GM23338 (cell line): ENCODE measurements around the gene PTGR2. TPM values are rescaled to one million over a fixed set of nuclear protein-coding genes. Genes with fewer than 3 reads are reported as not detected.

ENCODE experiments used
- ATAC-seq: fragments of 200-7000 bp; cut with Tn5 transposase; 3 replicates; pipeline ENCODE4 v1.9.1; 2020
- DNase-seq: peaks from one replicate; pipeline ENCODE4 v3.0.0-alpha.2; 2015; ENCODE audit warnings: low spot score
- H2AFZ ChIP-seq: fragments of 200-600 bp; sonication (generic); 2 replicates; pipeline ENCODE4 v1.8.0; 2016; ENCODE audit warnings: antibody characterized with exemption, mild to moderate bottlenecking, moderate library complexity
- H3F3A ChIP-seq: fragments of 200-600 bp; sonication (generic); replicated peaks from 2 replicates; pipeline ENCODE4 v1.8.0; 2017; ENCODE audit warnings: antibody characterized with exemption, mixed run types, low read depth
- H3K27ac ChIP-seq: fragments of 200-600 bp; sonication (generic); 2 replicates; pipeline ENCODE4 v1.6.1; 2016; ENCODE audit warnings: low read depth
- H3K27me3 ChIP-seq: fragments of 200-600 bp; sonication (generic); 2 replicates; pipeline ENCODE4 v1.8.0; 2016; ENCODE audit warnings: mild to moderate bottlenecking, mixed run types, moderate library complexity; ENCODE audit not compliant: insufficient read depth
- H3K36me3 ChIP-seq: fragments of 200-600 bp; sonication (generic); 2 replicates; pipeline ENCODE4 v1.8.0; 2016; ENCODE audit warnings: mild to moderate bottlenecking; ENCODE audit not compliant: insufficient read depth
- H3K4me1 ChIP-seq: fragments of 200-600 bp; sonication (generic); 2 replicates; pipeline ENCODE4 v1.8.0; 2016; ENCODE audit warnings: mild to moderate bottlenecking, moderate library complexity; ENCODE audit not compliant: insufficient read depth
- H3K4me2 ChIP-seq: fragments of 200-600 bp; sonication (generic); 2 replicates; pipeline ENCODE4 v1.7.1; 2017; ENCODE audit warnings: mixed run types
- H3K4me3 ChIP-seq: fragments of 200-600 bp; sonication (generic); 2 replicates; pipeline ENCODE4 v1.6.1; 2016; ENCODE audit warnings: mixed run types
- H3K79me2 ChIP-seq: fragments of 200-600 bp; sonication (generic); replicated peaks from 2 replicates; pipeline ENCODE4 v1.8.0; 2017; ENCODE audit warnings: mild to moderate bottlenecking; ENCODE audit not compliant: insufficient read depth
- H3K9me2 ChIP-seq: fragments of 200-600 bp; sonication (generic); 2 replicates; pipeline ENCODE4 v1.8.0; 2017; ENCODE audit not compliant: insufficient read depth
- H4K20me1 ChIP-seq: fragments of 200-600 bp; sonication (generic); replicated peaks from 2 replicates; pipeline ENCODE4 v1.8.0; 2017; ENCODE audit warnings: mild to moderate bottlenecking; ENCODE audit not compliant: insufficient read depth
- H3K27ac Mint-ChIP-seq: 2 replicates; pipeline ENCODE4 v1.8.0; 2020; ENCODE audit warnings: inconsistent platforms, mild to moderate bottlenecking, moderate library complexity, mixed read lengths
- H3K27me3 Mint-ChIP-seq: 3 replicates; pipeline ENCODE4 v1.8.0; 2022; ENCODE audit warnings: low read depth, mild to moderate bottlenecking, moderate library complexity, mixed read lengths, inconsistent platforms; ENCODE audit not compliant: insufficient read depth, poor library complexity
- H3K36me3 Mint-ChIP-seq: 3 replicates; pipeline ENCODE4 v1.8.0; 2021; ENCODE audit warnings: low read depth, mild to moderate bottlenecking, inconsistent platforms, moderate library complexity, mixed read lengths
- H3K4me1 Mint-ChIP-seq: 3 replicates; pipeline ENCODE4 v1.8.0; 2020; ENCODE audit warnings: mild to moderate bottlenecking, inconsistent platforms, mixed read lengths
- H3K4me3 Mint-ChIP-seq: 3 replicates; pipeline ENCODE4 v1.8.0; 2021; ENCODE audit warnings: moderate library complexity, mild to moderate bottlenecking, inconsistent platforms, mixed read lengths
- H3K9me3 Mint-ChIP-seq: 3 replicates; pipeline ENCODE4 v1.8.0; 2020; ENCODE audit warnings: moderate library complexity, mild to moderate bottlenecking, inconsistent platforms, mixed read lengths
- CREB1 ChIP-seq: fragments of 250-450 bp; sonication (Bioruptor Pico); IDR thresholded peaks from 2 replicates; pipeline ENCODE4 v1.5.0; 2020; ENCODE audit warnings: low read depth, mild to moderate bottlenecking, moderate library complexity
- CTCF ChIP-seq, 2 experiments: fragments of 200-600 bp in 1 of 2; sonication (generic) in 1 of 2; conservative IDR thresholded peaks; 2 replicates each; pipeline versions ENCODE4 v1.5.1 to v1.6.1; 2016 to 2017; ENCODE audit warnings: antibody characterized with exemption in 2 of 2, low read depth in 2 of 2, mild to moderate bottlenecking in 2 of 2, moderate library complexity in 1 of 2
- ETS1 ChIP-seq: IDR thresholded peaks from 2 replicates; pipeline ENCODE4 v1.6.1; 2016; ENCODE audit warnings: antibody characterized with exemption
- EZH2 ChIP-seq: fragments of 200-600 bp; sonication (generic); IDR thresholded peaks from one replicate; pipeline ENCODE4 v1.8.0; 2017; ENCODE audit warnings: antibody characterized with exemption, mild to moderate bottlenecking, low read depth; ENCODE audit not compliant: unreplicated experiment
- EZH2phosphoT487 ChIP-seq: fragments of 200-600 bp; sonication (generic); IDR thresholded peaks from one replicate; pipeline ENCODE4 v1.8.1; 2018; ENCODE audit warnings: antibody characterized with exemption; ENCODE audit not compliant: unreplicated experiment
- JUNB ChIP-seq: IDR thresholded peaks from one replicate; pipeline ENCODE4 v1.6.1; 2016; ENCODE audit warnings: antibody characterized with exemption; ENCODE audit not compliant: unreplicated experiment
- NANOG ChIP-seq: IDR thresholded peaks from 2 replicates; pipeline ENCODE4 v1.6.1; 2016; ENCODE audit warnings: antibody characterized with exemption, borderline replicate concordance
- POLR2AphosphoS5 ChIP-seq: IDR thresholded peaks from 2 replicates; pipeline ENCODE4 v1.6.1; 2016; ENCODE audit warnings: antibody characterized with exemption, low read depth
- REST ChIP-seq: IDR thresholded peaks from one replicate; pipeline ENCODE4 v1.6.1; 2018; ENCODE audit warnings: antibody characterized with exemption; ENCODE audit not compliant: unreplicated experiment
- STAT1 ChIP-seq: IDR thresholded peaks from one replicate; pipeline ENCODE4 v1.6.1; 2016; ENCODE audit warnings: antibody characterized with exemption; ENCODE audit not compliant: unreplicated experiment
- ZNF114 ChIP-seq: fragments of 250-450 bp; sonication (Bioruptor Pico); IDR thresholded peaks from 2 replicates; pipeline ENCODE4 v1.5.0; 2020; ENCODE audit warnings: mild to moderate bottlenecking, moderate library complexity
- ZNF331 ChIP-seq: fragments of 250-450 bp; sonication (Bioruptor Pico); IDR thresholded peaks from 2 replicates; pipeline ENCODE4 v1.5.0; 2020; ENCODE audit warnings: low read depth, mild to moderate bottlenecking, moderate library complexity
- ZNF462 ChIP-seq: fragments of 250-450 bp; sonication (Bioruptor Pico); IDR thresholded peaks from 2 replicates; pipeline ENCODE4 v1.5.0; 2020; ENCODE audit warnings: mild to moderate bottlenecking, moderate library complexity
- polyA plus RNA-seq: library from polyadenylated mRNA; unstranded; fragments of >200 nt; fragmentation: Nextera tagmentation; extraction: Ambion mirVana; gene quantifications from 2 replicates; pipeline ENCODE4 v1.2.1, GENCODE V29; 2016
- total RNA-seq: library from RNA; depleted of rRNA; stranded (reverse); fragments of >200 nt; shearing (Covaris generic); gene quantifications from 2 replicates; pipeline ENCODE4 v1.2.3, GENCODE V29; 2014

Gene PTGR2
- total and polyA plus RNA-seq, 2 experiments from 2014 or later = 20.0 to 25.4 TPM

GRCh38 chr14:73824536-73824935, 27.1 kb upstream of the PTGR2 start:
- H2AFZ ChIP-seq = no peak overlapping the region
- ATAC-seq (no peak), DNase-seq (no peak)
- H3K4me1 ChIP-seq = no peaks in the 10 kb centered on the region
- H3K36me3 ChIP-seq = no peaks in the 10 kb centered on the region
- H3K4me3 Mint-ChIP-seq = no peak overlapping the region
- peaks cover 3% of the 10 kb centered on the region; the same call in 1 of the 3 replicates for H3K4me1 Mint-ChIP-seq
- H3K36me3 Mint-ChIP-seq = no peaks in the 10 kb centered on the region
- H3K4me2 ChIP-seq = no peak overlapping the region
- TF ChIP-seq EZH2 (no peak), ZNF462 (CRISPR knock-in tag) (no peak), POLR2AphosphoS5 (no peak), STAT1 (no peak), CREB1 (no peak), CTCF (conservative IDR thresholded peaks at IDR 0.05; ENCODE audit: low read depth in 2 of 2) (no peak), ETS1 (no peak), EZH2phosphoT487 (no peak), ZNF331 (CRISPR knock-in tag) (no peak), REST (no peak), NANOG (no peak), ZNF114 (CRISPR knock-in tag) (no peak), JUNB (no peak)
- H3F3A ChIP-seq = no peaks in the 10 kb centered on the region
- peaks cover 5% of the 10 kb centered on the region for H3K27me3 Mint-ChIP-seq
- H3K27me3 ChIP-seq = no peaks in the 10 kb centered on the region
- no peaks in the 10 kb centered on the region for H4K20me1 ChIP-seq
- H3K79me2 ChIP-seq = no peaks in the 10 kb centered on the region
- no peaks in the 10 kb centered on the region for H3K9me2 ChIP-seq
- no peaks in the 10 kb centered on the region for H3K9me3 Mint-ChIP-seq
- no peak overlapping the region for H3K27ac Mint-ChIP-seq
- no peak overlapping the region for H3K4me3 ChIP-seq
- H3K27ac ChIP-seq = no peak overlapping the region
